Effector memory CD8-positive, alpha-beta T cell (primary cell): ENCODE results near the gene MROH8.

Experiments used
- ATAC-seq: fragments of 150-1000 bp; cut with Tn5 transposase; replicated peaks from 2 replicates; pipeline ENCODE4 v1.10.0; 2021; ENCODE audit warnings: mild to moderate bottlenecking, moderate library complexity
- DNase-seq, 3 experiments: peaks; one replicate each; pipeline ENCODE4 v3.0.0; 2021
- H3K27ac Mint-ChIP-seq, 2 donors: one replicate each; pipeline ENCODE4 v1.8.0; 2022; ENCODE audit warnings: mild to moderate bottlenecking in 2 of 2, mixed read lengths in 2 of 2, moderate library complexity in 2 of 2
- H3K27me3 Mint-ChIP-seq, 2 donors: one replicate each; pipeline ENCODE4 v1.8.0; 2022; ENCODE audit warnings: mixed read lengths in 2 of 2
- H3K36me3 Mint-ChIP-seq: one replicate; pipeline ENCODE4 v1.8.0; 2022; ENCODE audit warnings: mild to moderate bottlenecking, moderate library complexity, mixed read lengths; ENCODE audit not compliant: insufficient read depth
- H3K4me1 Mint-ChIP-seq, 2 donors: one replicate each; pipeline ENCODE4 v1.8.0; 2022; ENCODE audit warnings: low read depth in 2 of 2, mixed read lengths in 2 of 2
- H3K4me3 Mint-ChIP-seq, 2 donors: one replicate each; pipeline ENCODE4 v1.8.0; 2022; ENCODE audit warnings: mild to moderate bottlenecking in 2 of 2, mixed read lengths in 2 of 2, moderate library complexity in 2 of 2
- H3K9me3 Mint-ChIP-seq, 2 donors: one replicate each; pipeline ENCODE4 v1.8.0; 2022; ENCODE audit warnings: mixed read lengths in 2 of 2
- total RNA-seq, 9 experiments: gene quantifications; one replicate each; lab custom pipeline; 2026; lab: John Stamatoyannopoulos, UW

The MROH8 gene
- 0 to 2.2 (median 0.85) reads per million in 9 experiments for total RNA-seq

DNA sequence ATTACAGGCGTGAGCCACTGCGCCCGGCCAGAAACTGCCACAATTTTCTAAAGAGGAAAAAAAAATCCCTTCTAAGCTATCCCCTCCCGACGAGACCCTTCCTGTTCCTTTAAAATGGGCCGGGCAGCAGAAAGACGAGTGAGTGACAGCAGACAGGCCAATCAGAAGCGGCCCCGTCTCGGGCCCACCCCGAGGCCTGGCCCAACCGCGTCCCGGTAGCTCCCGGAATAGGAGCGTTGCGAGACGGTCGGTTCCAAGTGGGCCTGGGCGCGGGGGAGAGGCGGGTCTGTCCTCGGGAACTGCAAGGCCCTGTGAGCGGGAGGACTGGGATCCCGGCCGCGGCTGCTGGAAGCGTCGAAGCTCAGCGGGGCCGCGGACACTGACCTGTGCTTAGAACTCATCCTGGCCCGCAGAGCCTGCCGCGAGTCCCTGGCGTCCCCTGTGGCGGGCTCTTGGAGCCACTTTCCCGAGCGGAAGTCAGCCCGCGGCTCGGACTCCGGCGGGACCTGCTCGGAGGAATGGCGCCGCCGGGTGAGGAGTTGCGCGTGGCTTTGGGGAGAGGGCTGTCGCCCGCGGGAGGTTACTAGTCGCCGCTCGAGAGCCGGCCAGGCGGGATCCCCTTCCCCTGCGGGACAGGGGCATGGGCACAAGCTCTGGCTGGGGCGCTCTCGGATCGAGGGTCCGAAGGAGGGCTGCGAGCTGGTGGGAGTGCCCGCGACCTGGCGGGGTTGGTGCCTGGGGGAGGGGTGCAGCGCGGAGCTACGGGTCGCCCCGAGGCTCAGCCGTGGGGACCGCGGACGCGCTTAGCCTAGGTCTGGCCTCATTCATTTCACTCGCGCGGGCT is at the start of gene MROH8, which contains the start of gene RPN2:
Gene MROH8 (minus strand): TSS at position 710 of the 844 bp plus-strand sequence.
Gene RPN2 (plus strand): TSS at position 492 of the 844 bp plus-strand sequence. CDS start 27 bp downstream, at position 519.
- ATAC-seq: peak; percentile 92
- peaks cover 24% of the 10 kb centered on the region for H3K36me3 Mint-ChIP-seq
- peaks cover 32 to 34% of the 10 kb centered on the region in 2 donors for H3K4me1 Mint-ChIP-seq
- no peaks in the 10 kb centered on the region for H3K27me3 Mint-ChIP-seq
- peak within 1 kb of the TSS; percentile 99 for H3K27ac Mint-ChIP-seq
- H3K4me3 Mint-ChIP-seq: peak within 1 kb of the TSS; percentile 99
- peak; percentile 90 to 91 (median 90) for DNase-seq
- H3K9me3 Mint-ChIP-seq: no peaks in the 10 kb centered on the region

DNA sequence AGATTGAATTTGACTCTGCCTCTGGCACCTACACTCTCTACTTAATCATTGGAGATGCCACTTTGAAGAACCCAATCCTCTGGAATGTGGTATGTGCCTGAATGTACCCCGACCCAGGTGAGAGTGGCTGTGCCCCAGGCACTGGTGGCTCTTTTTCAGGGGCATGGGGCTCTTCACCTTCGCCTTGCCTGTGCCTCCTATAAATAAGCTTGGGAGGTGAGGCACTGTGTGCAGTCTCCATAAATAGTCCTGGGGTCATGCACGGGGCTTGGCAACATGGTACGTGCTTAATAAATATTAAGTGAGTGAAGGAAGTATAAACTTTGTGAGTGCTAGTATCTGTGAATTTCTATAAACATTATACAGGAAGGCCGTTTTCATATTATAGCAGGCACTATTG is 49.3 kb upstream of the MROH8 start:
- Mint-ChIP-seq H3K4me3 (no peak overlapping the region), H3K27me3 (no peaks in the 10 kb centered on the region), H3K36me3 (peaks cover 89% of the 10 kb centered on the region), H3K4me1 (no peaks in the 10 kb centered on the region), H3K9me3 (no peaks in the 10 kb centered on the region), H3K27ac (no peak overlapping the region)
- no peak for ATAC-seq
- no peak for DNase-seq

DNA sequence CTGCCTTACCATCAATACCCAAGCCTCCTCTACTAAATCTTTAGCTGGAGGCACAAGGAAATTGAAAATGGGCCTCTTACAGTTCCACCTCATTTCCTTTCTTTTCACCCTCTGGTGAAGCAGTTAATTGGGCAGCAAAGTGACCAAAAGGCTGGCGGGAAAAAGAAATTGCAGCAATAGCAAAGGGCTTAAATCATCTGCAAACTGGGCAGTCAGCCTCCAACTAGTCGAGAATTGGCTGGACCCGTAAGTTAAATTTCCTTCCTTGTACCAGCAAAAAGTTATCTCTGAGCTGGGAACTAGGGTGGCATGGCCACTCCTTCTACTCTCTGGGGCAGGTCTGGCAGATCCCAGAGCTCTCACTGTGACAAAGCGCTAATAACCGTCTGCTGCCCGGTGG is 48.7 kb upstream of the MROH8 start:
- no peak for DNase-seq

DNA sequence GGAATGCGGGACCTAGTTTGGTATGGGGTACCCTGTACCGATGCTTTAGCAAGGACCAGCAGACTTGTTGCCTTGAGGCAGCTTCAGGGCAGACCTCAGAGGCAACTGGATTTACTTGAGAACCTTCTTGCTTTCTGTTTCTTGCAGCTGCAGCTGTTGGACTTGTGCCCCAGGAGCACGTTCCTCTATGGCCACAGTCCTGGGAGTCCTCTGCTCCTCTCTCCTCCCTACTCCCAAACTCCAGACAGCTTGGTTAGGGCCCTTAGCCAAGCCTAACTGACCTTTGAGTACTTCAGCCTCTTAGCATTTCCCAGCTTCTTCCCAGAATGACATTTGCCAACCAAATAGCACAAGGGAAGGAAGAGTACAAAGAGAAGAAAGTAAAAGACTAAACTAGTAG is 47.5 kb upstream of the MROH8 start:
- no peaks in the 10 kb centered on the region for H3K4me1 Mint-ChIP-seq

More for the DNA sequence above, 48.7 kb upstream of the MROH8 start:
- peaks cover 89% of the 10 kb centered on the region for H3K36me3 Mint-ChIP-seq
- no peak overlapping the region for H3K27ac Mint-ChIP-seq
- ATAC-seq: no peak
- no peaks in the 10 kb centered on the region for H3K4me1 Mint-ChIP-seq
- H3K9me3 Mint-ChIP-seq: no peaks in the 10 kb centered on the region
- H3K4me3 Mint-ChIP-seq: no peak overlapping the region
- no peaks in the 10 kb centered on the region for H3K27me3 Mint-ChIP-seq

DNA sequence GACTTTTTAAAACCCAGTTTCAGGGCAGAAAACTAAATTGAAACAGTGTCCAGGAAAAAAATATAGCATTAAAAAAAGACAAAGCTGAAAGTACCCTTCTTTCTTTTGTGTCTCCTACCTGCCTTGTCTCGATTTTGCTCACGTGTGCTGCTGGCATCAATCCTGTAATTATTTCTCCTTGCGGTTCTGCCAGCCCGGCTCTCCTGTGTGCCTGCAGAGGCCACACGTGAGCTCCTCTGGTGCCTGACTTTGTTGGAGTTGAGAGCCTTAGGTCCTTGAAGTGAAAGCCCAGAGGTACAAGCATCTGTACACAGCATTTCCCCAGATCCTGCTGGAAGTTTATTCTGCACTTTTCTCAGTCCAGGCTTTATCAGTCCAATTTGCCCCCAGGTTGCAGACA is 45.8 kb upstream of the MROH8 start:
- Mint-ChIP-seq H3K4me3 (no peak overlapping the region), H3K4me1 (no peaks in the 10 kb centered on the region), H3K9me3 (no peaks in the 10 kb centered on the region), H3K27ac (no peak overlapping the region), H3K27me3 (no peaks in the 10 kb centered on the region), H3K36me3 (peaks cover 83% of the 10 kb centered on the region)
- ATAC-seq: no peak
- DNase-seq: no peak

More for the DNA sequence above, 47.5 kb upstream of the MROH8 start:
- no peaks in the 10 kb centered on the region for H3K9me3 Mint-ChIP-seq
- DNase-seq: no peak
- no peaks in the 10 kb centered on the region for H3K27me3 Mint-ChIP-seq
- peaks cover 87% of the 10 kb centered on the region for H3K36me3 Mint-ChIP-seq
- H3K4me3 Mint-ChIP-seq: no peak overlapping the region
- ATAC-seq: no peak
- H3K27ac Mint-ChIP-seq: no peak overlapping the region

DNA sequence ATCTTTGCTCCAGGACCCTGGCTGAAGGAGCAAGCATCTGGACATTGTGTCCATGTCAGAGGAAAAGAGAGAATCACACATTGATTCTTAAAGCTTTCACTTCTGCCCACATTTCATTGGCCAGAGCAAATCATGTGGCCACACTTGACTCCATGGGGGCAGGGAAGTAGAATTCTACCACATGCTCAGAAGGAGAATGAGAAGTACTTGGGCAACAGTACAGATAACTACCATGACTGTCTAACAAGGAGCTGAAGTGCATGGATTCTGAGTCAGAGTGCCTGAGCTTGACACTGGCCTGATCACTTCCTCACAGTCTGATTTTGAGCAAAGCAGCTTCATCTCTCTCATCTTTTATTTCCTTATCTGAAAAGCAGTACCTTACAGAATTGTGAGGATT is 43.7 kb upstream of the MROH8 start:
- H3K4me1 Mint-ChIP-seq: peaks cover 0 to 3% of the 10 kb centered on the region in 2 donors
- H3K27me3 Mint-ChIP-seq: no peaks in the 10 kb centered on the region
- DNase-seq: no peak
- H3K36me3 Mint-ChIP-seq: peaks cover 83% of the 10 kb centered on the region
- peak overlapping the region in 1 of 2 donors; percentile 38 for H3K27ac Mint-ChIP-seq
- H3K9me3 Mint-ChIP-seq: no peaks in the 10 kb centered on the region
- ATAC-seq: peak; percentile 47
- H3K4me3 Mint-ChIP-seq: no peak overlapping the region

DNA sequence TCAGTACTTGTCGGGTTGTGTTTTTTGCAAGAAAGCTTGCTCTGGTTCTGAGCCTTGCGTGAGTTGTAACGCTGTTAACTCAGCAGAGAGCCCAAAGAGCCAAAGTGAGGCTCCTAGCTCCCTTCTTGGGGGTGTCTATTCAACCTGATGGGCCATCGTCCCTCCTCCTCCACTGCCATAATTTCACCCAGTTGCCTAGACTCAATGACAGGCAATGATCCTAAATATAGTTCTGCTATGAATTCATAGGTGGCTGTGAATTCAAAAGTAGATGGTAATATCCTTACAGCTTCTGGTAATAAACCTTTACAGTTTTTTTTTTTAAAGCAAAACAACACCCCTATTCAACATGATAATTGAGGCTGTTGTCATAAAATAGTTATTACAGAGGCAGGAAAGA is 42.7 kb upstream of the MROH8 start:
- DNase-seq: no peak
- no peak for ATAC-seq
- Mint-ChIP-seq H3K4me3 (no peak overlapping the region), H3K4me1 (peaks cover 0 to 3% of the 10 kb centered on the region in 2 donors), H3K27ac (peak overlapping the region in 1 of 2 donors; percentile 16), H3K36me3 (peaks cover 91% of the 10 kb centered on the region), H3K9me3 (no peaks in the 10 kb centered on the region), H3K27me3 (no peaks in the 10 kb centered on the region)

DNA sequence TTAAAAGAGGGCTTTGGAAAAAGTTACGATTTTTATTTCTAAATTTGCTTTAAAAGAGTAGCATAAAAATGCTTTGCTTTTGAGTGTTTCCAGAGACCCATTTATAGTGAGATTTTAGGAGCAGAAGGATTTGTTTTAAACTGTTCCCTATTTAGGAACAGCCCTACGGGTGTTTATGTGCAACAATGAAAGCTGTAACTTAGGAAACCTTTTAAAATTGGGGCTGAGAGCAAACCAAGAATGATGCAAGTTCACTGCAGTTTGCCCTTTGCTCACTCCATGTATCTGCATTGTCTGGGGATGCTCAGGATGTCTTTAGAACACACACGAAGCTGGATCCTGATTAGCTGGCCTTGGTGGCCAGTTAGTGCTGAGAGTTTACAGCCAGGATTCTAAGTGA is 41.4 kb upstream of the MROH8 start:
- ATAC-seq: no peak

DNA sequence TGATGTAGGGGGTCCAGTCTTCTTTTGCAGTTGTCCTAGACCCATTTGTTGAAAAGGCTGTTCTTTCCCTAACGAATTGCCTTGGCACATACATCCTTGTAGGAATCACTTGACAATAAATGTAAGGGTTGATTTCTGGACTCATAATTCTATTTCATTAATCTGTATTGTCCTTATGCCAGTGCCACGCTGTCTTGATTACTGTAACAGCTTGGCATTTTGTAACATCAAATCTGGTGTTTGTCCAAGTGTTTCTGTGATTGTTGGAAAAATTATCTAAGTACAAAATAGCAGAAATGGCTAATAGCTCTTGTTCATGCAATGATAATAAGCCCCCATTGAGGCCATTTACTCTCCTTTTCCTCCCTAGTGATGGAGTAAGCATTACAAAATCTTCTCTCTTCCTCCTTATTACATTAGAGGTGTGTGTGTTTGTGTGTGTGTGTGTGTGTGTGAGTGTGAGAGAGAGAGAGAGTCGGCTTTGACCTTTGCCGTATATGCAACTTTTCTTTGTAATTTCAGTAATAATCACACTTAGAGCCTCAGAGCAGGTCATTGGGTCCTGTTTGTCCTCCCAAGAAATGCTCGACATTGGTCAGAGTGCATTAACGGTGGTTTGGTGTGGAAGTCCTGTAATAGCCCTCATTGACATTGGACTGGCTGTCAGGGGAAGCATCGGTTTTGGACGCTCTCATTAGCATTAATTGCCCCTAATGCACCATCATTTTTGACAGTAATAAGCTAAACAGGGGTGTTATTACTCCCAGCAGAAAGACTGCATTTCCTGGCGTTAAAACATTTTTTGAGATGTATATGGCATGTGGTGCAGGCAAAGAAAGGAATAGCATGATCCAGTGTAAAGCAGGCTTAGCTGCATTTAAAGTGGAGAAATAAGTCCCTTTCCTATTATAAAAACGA is 40.7 kb upstream of the MROH8 start:
- no peaks in the 10 kb centered on the region for H3K27me3 Mint-ChIP-seq
- peaks cover 90% of the 10 kb centered on the region for H3K36me3 Mint-ChIP-seq
- peak overlapping the region in 1 of 2 donors; percentile 71 for H3K27ac Mint-ChIP-seq
- no peaks in the 10 kb centered on the region for H3K9me3 Mint-ChIP-seq
- H3K4me3 Mint-ChIP-seq: no peak overlapping the region
- no peak for DNase-seq
- ATAC-seq: no peak
- H3K4me1 Mint-ChIP-seq: peaks cover 0 to 3% of the 10 kb centered on the region in 2 donors

More for the DNA sequence above, 41.4 kb upstream of the MROH8 start:
- peaks cover 92% of the 10 kb centered on the region for H3K36me3 Mint-ChIP-seq
- H3K4me1 Mint-ChIP-seq: peaks cover 0 to 3% of the 10 kb centered on the region in 2 donors
- no peaks in the 10 kb centered on the region for H3K27me3 Mint-ChIP-seq
- no peak overlapping the region for H3K4me3 Mint-ChIP-seq
- no peaks in the 10 kb centered on the region for H3K9me3 Mint-ChIP-seq
- no peak for DNase-seq
- peak overlapping the region in 1 of 2 donors; percentile 71 for H3K27ac Mint-ChIP-seq

DNA sequence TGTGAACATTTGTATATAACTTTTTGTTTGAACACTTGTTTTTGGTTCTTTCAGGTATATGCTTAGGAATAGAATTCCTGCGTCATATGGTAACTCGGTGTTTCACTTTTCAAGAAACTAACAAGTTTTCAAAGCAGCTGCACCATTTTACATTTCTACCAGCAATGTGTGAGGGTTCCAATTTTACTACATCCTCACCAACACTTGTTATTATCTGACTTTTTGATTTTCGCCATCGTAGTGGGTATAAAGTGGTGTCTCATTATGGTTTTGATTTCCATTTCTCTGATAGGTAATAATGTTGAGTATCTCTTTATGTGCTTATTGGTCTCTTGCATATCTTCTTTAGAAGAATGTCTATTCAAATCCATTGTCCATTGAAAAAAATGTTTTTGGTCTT is 39.6 kb upstream of the MROH8 start:
- Mint-ChIP-seq H3K36me3 (peaks cover 87% of the 10 kb centered on the region), H3K4me1 (peaks cover 2 to 3% of the 10 kb centered on the region in 2 donors), H3K27me3 (no peaks in the 10 kb centered on the region), H3K9me3 (no peaks in the 10 kb centered on the region), H3K27ac (no peak overlapping the region), H3K4me3 (no peak overlapping the region)
- DNase-seq (no peak), ATAC-seq (no peak)

DNA sequence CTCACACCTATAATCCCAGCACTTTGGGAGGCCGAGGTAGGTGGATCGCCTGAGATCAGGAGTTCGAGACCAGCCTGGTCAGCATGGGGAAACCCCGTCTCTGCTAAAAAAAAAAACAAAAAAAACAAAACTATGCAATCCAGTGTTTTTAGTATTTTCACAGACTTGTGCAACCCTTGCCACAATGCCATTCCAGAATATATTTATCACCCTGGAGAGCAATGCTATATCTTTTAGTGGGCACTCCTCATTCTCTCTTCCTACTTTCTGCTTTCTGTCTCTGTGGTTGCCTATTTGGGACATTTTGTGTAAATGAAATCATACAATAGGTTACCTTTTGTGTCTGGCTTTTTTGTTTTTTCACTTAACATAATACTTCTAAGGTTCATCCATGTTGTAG is 39.1 kb upstream of the MROH8 start:
- Mint-ChIP-seq H3K4me3 (no peak overlapping the region), H3K4me1 (peaks cover 2 to 3% of the 10 kb centered on the region in 2 donors), H3K36me3 (peaks cover 87% of the 10 kb centered on the region), H3K9me3 (no peaks in the 10 kb centered on the region), H3K27ac (no peak overlapping the region), H3K27me3 (no peaks in the 10 kb centered on the region)
- DNase-seq (no peak), ATAC-seq (no peak)

DNA sequence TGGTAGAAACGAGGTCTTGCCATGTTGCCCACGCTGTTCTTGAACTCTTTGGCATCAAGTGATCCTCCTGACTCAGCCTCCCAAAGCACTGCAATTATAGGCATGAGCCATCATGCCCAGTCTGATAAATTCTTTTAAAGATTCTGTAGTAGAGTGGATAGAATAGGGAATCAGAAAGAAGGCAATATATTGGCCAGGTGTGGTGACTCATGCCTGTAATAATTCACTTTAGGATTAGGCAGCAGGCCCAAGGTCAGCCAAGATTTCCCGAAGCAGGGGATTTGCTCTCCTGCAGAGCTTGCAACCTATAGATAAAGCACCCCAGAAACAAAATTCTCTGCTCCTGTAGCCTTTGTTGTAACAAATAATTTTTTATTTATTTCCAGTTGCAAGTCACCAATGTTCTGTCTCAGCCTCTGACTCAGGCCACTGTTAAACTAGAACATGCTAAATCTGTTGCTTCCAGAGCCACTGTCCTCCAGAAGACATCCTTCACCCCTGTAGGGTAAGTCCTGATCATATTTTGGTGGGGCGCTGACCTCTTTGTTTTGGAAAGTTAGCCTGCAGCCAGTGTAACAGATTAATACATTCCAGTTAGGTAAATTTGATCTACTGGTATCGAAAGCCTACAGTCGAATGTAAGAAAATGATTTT is 30.4 kb upstream of the MROH8 start:
- Mint-ChIP-seq H3K4me1 (peaks cover 0 to 2% of the 10 kb centered on the region in 2 donors), H3K4me3 (no peak overlapping the region), H3K27me3 (no peaks in the 10 kb centered on the region), H3K27ac (no peak overlapping the region), H3K36me3 (peaks cover 87% of the 10 kb centered on the region), H3K9me3 (no peaks in the 10 kb centered on the region)
- DNase-seq (no peak), ATAC-seq (no peak)

DNA sequence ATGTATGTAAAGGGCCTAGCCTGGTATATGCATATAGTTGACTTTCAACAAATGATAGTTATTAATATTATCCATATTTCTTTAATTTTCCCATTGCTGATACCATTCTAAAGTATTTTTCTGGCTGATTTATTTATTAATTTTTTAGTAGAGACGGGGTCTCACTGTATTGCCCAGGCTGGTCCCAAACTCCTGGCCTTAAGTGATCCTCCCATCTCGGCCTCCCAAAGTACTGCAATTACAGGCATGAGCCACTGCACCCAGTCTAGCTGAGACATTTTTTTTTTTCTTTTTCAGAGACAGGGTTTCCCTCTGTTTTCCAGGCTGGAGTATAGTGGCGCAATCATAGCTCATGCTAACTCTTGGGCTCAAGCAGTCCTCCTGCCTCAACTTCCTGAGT is 29.8 kb upstream of the MROH8 start:
- Mint-ChIP-seq H3K36me3 (peaks cover 88% of the 10 kb centered on the region), H3K27me3 (no peaks in the 10 kb centered on the region), H3K4me3 (no peak overlapping the region), H3K27ac (no peak overlapping the region), H3K4me1 (no peaks in the 10 kb centered on the region), H3K9me3 (no peaks in the 10 kb centered on the region)
- DNase-seq: no peak
- ATAC-seq: no peak
